Liver (tissue), 9 donors: ENCODE data around the gene B4GALNT3. TPM values are rescaled to one million over a fixed set of nuclear protein-coding genes. Genes with fewer than 3 reads are reported as not detected.

Source experiments
- DNase-seq: peaks from one replicate; pipeline ENCODE4 v3.0.0-alpha.2; 2017; ENCODE audit warnings: low spot score
- H3K27ac ChIP-seq, 2 donors: one replicate each; pipeline ENCODE4 v1.7.0; 2013; ENCODE audit warnings: inconsistent platforms in 2 of 2, low read length in 2 of 2, control low read depth in 1 of 2, low read depth in 1 of 2, mild to moderate bottlenecking in 1 of 2
- H3K27me3 ChIP-seq, 4 donors: one replicate each; pipeline versions ENCODE4 v1.6.1 to v1.7.0; 2013; ENCODE audit warnings: low read length in 3 of 4, inconsistent platforms in 1 of 4, mild to moderate bottlenecking in 1 of 4, moderate library complexity in 1 of 4; ENCODE audit not compliant: control insufficient read depth in 4 of 4, insufficient read depth in 4 of 4
- H3K36me3 ChIP-seq, 4 donors: one replicate each; pipeline versions ENCODE4 v1.6.1 to v1.7.0; 2013; ENCODE audit warnings: low read length in 3 of 4, mild to moderate bottlenecking in 3 of 4, low read depth in 1 of 4, moderate library complexity in 1 of 4; ENCODE audit not compliant: control insufficient read depth in 4 of 4, insufficient read depth in 3 of 4
- H3K4me1 ChIP-seq, 4 donors: one replicate each; pipeline versions ENCODE4 v1.6.1 to v1.7.0; 2013; ENCODE audit warnings: low read length in 3 of 4, mild to moderate bottlenecking in 3 of 4, moderate library complexity in 1 of 4; ENCODE audit not compliant: control insufficient read depth in 4 of 4, insufficient read depth in 4 of 4
- H3K4me3 ChIP-seq, 3 donors: one replicate each; pipeline versions ENCODE4 v1.6.1 to v1.7.0; 2013; ENCODE audit warnings: low read length in 3 of 3, control low read depth in 1 of 3, low read depth in 1 of 3, mild to moderate bottlenecking in 1 of 3
- H3K9ac ChIP-seq, 2 donors: one replicate each; pipeline ENCODE4 v1.7.0; 2013; ENCODE audit warnings: low read length in 2 of 2, mild to moderate bottlenecking in 2 of 2, moderate library complexity in 2 of 2, control low read depth in 1 of 2, low read depth in 1 of 2
- H3K9me3 ChIP-seq, 4 donors: one replicate each; pipeline versions ENCODE4 v1.6.1 to v1.7.0; 2013; ENCODE audit warnings: low read length in 3 of 4; ENCODE audit not compliant: control insufficient read depth in 4 of 4
- ATF3 ChIP-seq: IDR thresholded peaks from 2 replicates; pipeline ENCODE4 v1.6.1; 2016; ENCODE audit warnings: antibody characterized with exemption
- CTCF ChIP-seq: fragments of 150-350 bp; IDR thresholded peaks from 2 replicates; pipeline ENCODE4 v1.5.1; 2017; ENCODE audit warnings: improper control_type of control experiment, low read depth, low read length; ENCODE audit not compliant: missing input control
- EGR1 ChIP-seq, 2 donors: IDR thresholded peaks; 2 replicates each; pipeline ENCODE4 v1.6.1; 2016 to 2018; ENCODE audit warnings: antibody characterized with exemption in 2 of 2, low read depth in 2 of 2
- FOXA2 ChIP-seq: IDR thresholded peaks from 2 replicates; pipeline ENCODE4 v1.6.1; 2016; ENCODE audit warnings: antibody characterized with exemption
- GABPA ChIP-seq, 2 donors: IDR thresholded peaks in 1 of 2; conservative IDR thresholded peaks in 1 of 2; 2 replicates each; pipeline ENCODE4 v1.6.1; 2016; ENCODE audit warnings: antibody characterized with exemption in 2 of 2, mild to moderate bottlenecking in 1 of 2, moderate library complexity in 1 of 2
- HNF4A ChIP-seq, 2 donors: conservative IDR thresholded peaks; 2 replicates each; pipeline ENCODE4 v1.6.1; 2016; ENCODE audit warnings: antibody characterized with exemption in 2 of 2, mild to moderate bottlenecking in 2 of 2
- HNF4G ChIP-seq: IDR thresholded peaks from 2 replicates; pipeline ENCODE4 v1.6.1; 2016; ENCODE audit warnings: antibody characterized with exemption
- JUND ChIP-seq, 2 donors: IDR thresholded peaks; 2 replicates each; pipeline ENCODE4 v1.6.1; 2016; ENCODE audit warnings: antibody characterized with exemption in 2 of 2
- MAX ChIP-seq: IDR thresholded peaks from 2 replicates; pipeline ENCODE4 v1.6.1; 2016; ENCODE audit warnings: antibody characterized with exemption
- NR2F2 ChIP-seq: IDR thresholded peaks from 2 replicates; pipeline ENCODE4 v1.6.1; 2016; ENCODE audit warnings: antibody characterized with exemption
- RAD21 ChIP-seq, 2 donors: IDR thresholded peaks; 2 replicates each; pipeline ENCODE4 v1.6.1; 2016; ENCODE audit warnings: antibody characterized with exemption in 2 of 2, mild to moderate bottlenecking in 2 of 2
- REST ChIP-seq: IDR thresholded peaks from 2 replicates; pipeline ENCODE4 v1.6.1; 2016; ENCODE audit warnings: antibody characterized with exemption, mild to moderate bottlenecking
- RXRA ChIP-seq, 2 donors: IDR thresholded peaks; 2 replicates each; pipeline ENCODE4 v1.6.1; 2017 to 2018; ENCODE audit warnings: antibody characterized with exemption in 2 of 2, mild to moderate bottlenecking in 1 of 2
- SP1 ChIP-seq: IDR thresholded peaks from 2 replicates; pipeline ENCODE4 v1.6.1; 2018; ENCODE audit warnings: antibody characterized with exemption, mild to moderate bottlenecking
- TAF1 ChIP-seq: conservative IDR thresholded peaks from 2 replicates; pipeline ENCODE4 v1.6.1; 2016; ENCODE audit warnings: antibody characterized with exemption, mild to moderate bottlenecking
- YY1 ChIP-seq: IDR thresholded peaks from 2 replicates; pipeline ENCODE4 v1.6.1; 2016; ENCODE audit warnings: antibody characterized with exemption, mild to moderate bottlenecking
- ZBTB33 ChIP-seq: IDR thresholded peaks from 2 replicates; pipeline ENCODE4 v1.6.1; 2016; ENCODE audit warnings: antibody characterized with exemption
- WGBS: extraction: QIAGEN DNeasy Blood & Tissue Kit; methylation state at CpG from one replicate; pipeline ENCODE4 v1.1.7; 2013; 5-methylcytosine and 5-hydroxymethylcytosine counted together
- polyA plus RNA-seq, 2 donors: library from polyadenylated mRNA; stranded (reverse) in 1 of 2; unstranded in 1 of 2; fragments of 200-250 nt in 1 of 2; fragments of >200 nt in 1 of 2; fragmentation: Nextera tagmentation in 1 of 2; extraction: Ambion mirVana in 1 of 2; gene quantifications; one replicate each; pipeline versions ENCODE4 v1.2.1 to v1.2.3, GENCODE V29; 2013 to 2015
- total RNA-seq, 2 donors: library from RNA; depleted of rRNA; stranded (reverse); fragments of >200 nt; gene quantifications; one replicate each; pipeline ENCODE4 v1.2.3, GENCODE V29; 2014
- donor health status: healthy.
- donor health status: healthy.
- donor health status: healthy.
- donor health status: healthy.
- donor health status: healthy.

B4GALNT3 gene
- total and polyA plus RNA-seq, 4 donors, result 0.09 to 0.25 (median 0.14) TPM; not detected in 1

- 16% methylated on average over 22 of the region's 22 CpGs for WGBS
- peaks cover 5 to 23% (median 13%) of the 10 kb centered on the region in 4 donors for H3K4me1 ChIP-seq
- H3K4me3 ChIP-seq, result peak overlapping the region; percentile 54 to 72 (median 57)
- no peaks in the 10 kb centered on the region for H3K27me3 ChIP-seq
- H3K9ac ChIP-seq, result peak overlapping the region; percentile 54 to 86
- H3K36me3 ChIP-seq, result no peaks in the 10 kb centered on the region
- no peak for DNase-seq
- H3K27ac ChIP-seq, result peak overlapping the region; percentile 78 to 81
- H3K9me3 ChIP-seq, result no peaks in the 10 kb centered on the region
- peak; percentile 51 for TF ChIP-seq MAX
- no peak for TF ChIP-seq CTCF
- no peak for TF ChIP-seq SP1
- TF ChIP-seq YY1, result no peak
- no peak for TF ChIP-seq NR2F2
- peak; percentile 92 to 95 for TF ChIP-seq JUND (IDR thresholded peaks at IDR 0.05)
- no peak for TF ChIP-seq ZBTB33
- TF ChIP-seq RXRA (IDR thresholded peaks at IDR 0.05), result no peak
- TF ChIP-seq HNF4G, result no peak
- no peak for TF ChIP-seq GABPA (IDR thresholded peaks at IDR 0.05 in 1 of 2, conservative IDR thresholded peaks at IDR 0.05 in 1 of 2)
- peak; percentile 48 for TF ChIP-seq REST
- TF ChIP-seq ATF3, result no peak
- no peak for TF ChIP-seq HNF4A (conservative IDR thresholded peaks at IDR 0.05)
- TF ChIP-seq FOXA2, result no peak
- no peak for TF ChIP-seq EGR1 (IDR thresholded peaks at IDR 0.05; ENCODE audit: low read depth in 2 of 2)
- TF ChIP-seq TAF1, result no peak
- TF ChIP-seq RAD21 (IDR thresholded peaks at IDR 0.05), result peak in 1 of 2 donors; percentile 2
These were observed 110.7 kb downstream of the B4GALNT3 start for GRCh38 chr12:570435-570920.
